Vagina (tissue), 2 donors: ENCODE results near the gene RUFY3. TPM values are rescaled to one million over a fixed set of nuclear protein-coding genes. Genes with fewer than 3 reads are reported as not detected.

Source experiments
- DNase-seq, 2 donors: peaks; one replicate each; pipeline ENCODE4 v3.0.0-alpha.2; 2017; ENCODE audit errors: extremely low spot score in 2 of 2
- H3K27ac ChIP-seq: fragments of 200-600 bp; sonication (generic); one replicate; pipeline ENCODE4 v1.5.1; 2019
- H3K27me3 ChIP-seq: fragments of 200-600 bp; sonication (generic); one replicate; pipeline ENCODE4 v1.5.1; 2019
- H3K36me3 ChIP-seq, 2 donors: fragments of 200-600 bp; sonication (generic); one replicate each; pipeline ENCODE4 v1.5.1; 2017 to 2019
- H3K4me1 ChIP-seq: fragments of 200-600 bp; sonication (generic); one replicate; pipeline ENCODE4 v1.5.1; 2019
- H3K4me3 ChIP-seq, 2 donors: fragments of 200-600 bp; sonication (generic); 1 replicate in 1 of 2; 2 replicates in 1 of 2; pipeline ENCODE4 v1.5.1; 2016 to 2019
- H3K9me3 ChIP-seq: fragments of 200-600 bp; sonication (generic); one replicate; pipeline ENCODE4 v1.5.1; 2019
- POLR2A ChIP-seq, 2 donors: fragments of 450-650 bp; IDR thresholded peaks; one replicate each; pipeline ENCODE4 v1.6.1; 2017; ENCODE audit warnings: antibody characterized with exemption in 2 of 2, mild to moderate bottlenecking in 2 of 2, moderate library complexity in 2 of 2
- POLR2AphosphoS5 ChIP-seq, 2 donors: sonication (generic); formaldehyde crosslinking; IDR thresholded peaks; one replicate each; pipeline ENCODE4 v1.9.0; 2017; ENCODE audit warnings: antibody characterized with exemption in 2 of 2, mild to moderate bottlenecking in 2 of 2, low read depth in 1 of 2; ENCODE audit not compliant: insufficient read depth in 1 of 2
- intact Hi-C: fragments of 100-400 bp; cut with DNase I; formaldehyde crosslinking; loops from one replicate; pipeline ENCODE4 v1.15.1; 2023
- total RNA-seq: library from RNA; depleted of rRNA; stranded (reverse); fragments of >200 nt; gene quantifications from one replicate; pipeline ENCODE4 v1.2.3, GENCODE V29; 2016
- TF ChIP-seq, protein P1 (sequence below), 3 experiments: fragments of 450-650 bp in 2 of 3; fragments of 200-600 bp in 1 of 3; sonication (generic) in 1 of 3; IDR thresholded peaks; one replicate each; pipeline ENCODE4 v1.5.1; 2017 to 2019; ENCODE audit warnings: antibody characterized with exemption in 3 of 3, mild to moderate bottlenecking in 2 of 3, moderate library complexity in 2 of 3

Gene RUFY3
- total RNA-seq, 1 donor from 2014 or later = 71.2 TPM

DNA sequence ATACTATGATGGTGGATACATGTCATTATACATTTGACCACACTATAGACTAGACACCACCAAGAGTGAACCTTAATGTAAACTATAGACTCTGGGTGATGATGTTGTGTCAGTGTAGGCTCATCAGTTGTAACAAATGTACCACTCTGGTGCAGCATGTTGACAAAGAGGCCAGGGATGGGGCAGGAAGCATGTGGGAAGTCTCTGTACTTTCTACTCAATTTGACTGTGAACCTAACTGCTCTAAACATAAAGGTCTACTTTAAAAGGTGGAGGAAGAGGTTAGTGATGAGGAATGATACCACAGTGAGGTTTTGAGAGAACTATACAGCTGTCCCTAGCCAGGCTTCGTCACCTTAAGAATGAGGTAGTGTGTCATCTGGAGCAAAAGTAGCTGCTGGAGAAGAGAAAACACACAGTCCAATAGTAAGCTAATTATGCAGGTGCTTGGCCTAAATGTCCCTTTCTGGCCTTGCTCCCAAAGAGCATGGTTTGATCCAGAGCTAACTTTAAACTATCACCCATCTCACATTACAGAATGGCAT is 79.6 kb downstream of the RUFY3 start:
- Histone ChIP-seq H3K9me3 (no peaks in the 10 kb centered on the region), H3K27ac (no peak overlapping the region), H3K36me3 (peaks cover 0 to 9% of the 10 kb centered on the region in 2 donors), H3K4me3 (no peak overlapping the region), H3K4me1 (no peaks in the 10 kb centered on the region), H3K27me3 (no peaks in the 10 kb centered on the region)
- no peak for DNase-seq
- no peak for TF ChIP-seq POLR2A (IDR thresholded peaks at IDR 0.05)
- intact Hi-C loops = no loop called here

GRCh38 chr4:70802928-70803580 is 81.3 kb downstream of the RUFY3 start:
- DNase-seq = no peak
- TF ChIP-seq, protein P1, sequence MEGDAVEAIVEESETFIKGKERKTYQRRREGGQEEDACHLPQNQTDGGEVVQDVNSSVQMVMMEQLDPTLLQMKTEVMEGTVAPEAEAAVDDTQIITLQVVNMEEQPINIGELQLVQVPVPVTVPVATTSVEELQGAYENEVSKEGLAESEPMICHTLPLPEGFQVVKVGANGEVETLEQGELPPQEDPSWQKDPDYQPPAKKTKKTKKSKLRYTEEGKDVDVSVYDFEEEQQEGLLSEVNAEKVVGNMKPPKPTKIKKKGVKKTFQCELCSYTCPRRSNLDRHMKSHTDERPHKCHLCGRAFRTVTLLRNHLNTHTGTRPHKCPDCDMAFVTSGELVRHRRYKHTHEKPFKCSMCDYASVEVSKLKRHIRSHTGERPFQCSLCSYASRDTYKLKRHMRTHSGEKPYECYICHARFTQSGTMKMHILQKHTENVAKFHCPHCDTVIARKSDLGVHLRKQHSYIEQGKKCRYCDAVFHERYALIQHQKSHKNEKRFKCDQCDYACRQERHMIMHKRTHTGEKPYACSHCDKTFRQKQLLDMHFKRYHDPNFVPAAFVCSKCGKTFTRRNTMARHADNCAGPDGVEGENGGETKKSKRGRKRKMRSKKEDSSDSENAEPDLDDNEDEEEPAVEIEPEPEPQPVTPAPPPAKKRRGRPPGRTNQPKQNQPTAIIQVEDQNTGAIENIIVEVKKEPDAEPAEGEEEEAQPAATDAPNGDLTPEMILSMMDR (IDR thresholded peaks at IDR 0.05) = no peak
- TF ChIP-seq POLR2AphosphoS5 (IDR thresholded peaks at IDR 0.05; ENCODE audit: insufficient read depth in 1 of 2, low read depth in 1 of 2) = no peak
- no peak for TF ChIP-seq POLR2A (IDR thresholded peaks at IDR 0.05)
- no peak overlapping the region for H3K27ac ChIP-seq
- intact Hi-C loops = no loop called here
- H3K27me3 ChIP-seq = no peaks in the 10 kb centered on the region
- H3K36me3 ChIP-seq = peaks cover 0 to 10% of the 10 kb centered on the region in 2 donors
- H3K9me3 ChIP-seq = no peaks in the 10 kb centered on the region
- no peaks in the 10 kb centered on the region for H3K4me1 ChIP-seq
- no peak overlapping the region for H3K4me3 ChIP-seq

DNA sequence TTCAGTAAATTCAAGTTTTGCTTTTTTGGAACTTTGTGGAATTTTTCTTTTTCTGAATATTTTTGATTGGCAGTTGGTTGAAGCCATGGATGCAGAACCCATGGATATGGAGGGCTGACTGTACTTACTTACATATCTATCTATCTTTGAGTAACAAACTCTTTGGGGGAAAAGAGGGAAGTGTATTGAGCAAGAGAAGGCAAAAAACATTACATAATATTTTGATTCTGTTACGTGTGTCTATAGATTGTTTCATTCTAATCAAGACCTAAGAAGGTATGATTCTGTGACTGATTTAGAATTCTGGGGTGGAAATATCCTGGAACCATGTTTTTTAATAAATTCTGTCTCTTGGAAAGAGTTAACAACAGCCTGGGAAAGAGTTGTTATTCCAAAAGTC is 86.4 kb downstream of the RUFY3 start:
- DNase-seq = no peak
- no peaks in the 10 kb centered on the region for H3K9me3 ChIP-seq
- no peaks in the 10 kb centered on the region for H3K27me3 ChIP-seq
- intact Hi-C loops = no loop called here
- peaks cover 0 to 10% of the 10 kb centered on the region in 2 donors for H3K36me3 ChIP-seq
- H3K27ac ChIP-seq = no peak overlapping the region
- H3K4me1 ChIP-seq = no peaks in the 10 kb centered on the region
- no peak overlapping the region for H3K4me3 ChIP-seq
- TF ChIP-seq POLR2AphosphoS5 (IDR thresholded peaks at IDR 0.05; ENCODE audit: insufficient read depth in 1 of 2, low read depth in 1 of 2) = no peak
- TF ChIP-seq POLR2A (IDR thresholded peaks at IDR 0.05) = no peak
- TF ChIP-seq, protein P1 (IDR thresholded peaks at IDR 0.05) = no peak

GRCh38 chr4:70815370-70815769 is 93.6 kb downstream of the RUFY3 start:
- DNase-seq = no peak
- no peak for TF ChIP-seq POLR2AphosphoS5 (IDR thresholded peaks at IDR 0.05; ENCODE audit: insufficient read depth in 1 of 2, low read depth in 1 of 2)
- no peak for TF ChIP-seq POLR2A (IDR thresholded peaks at IDR 0.05)
- TF ChIP-seq, protein P1 (IDR thresholded peaks at IDR 0.05) = no peak
- Histone ChIP-seq H3K9me3 (no peaks in the 10 kb centered on the region), H3K36me3 (peaks cover 0 to 27% of the 10 kb centered on the region in 2 donors), H3K27ac (no peak overlapping the region), H3K4me3 (no peak overlapping the region), H3K4me1 (no peaks in the 10 kb centered on the region), H3K27me3 (no peaks in the 10 kb centered on the region)
- intact Hi-C loops = no loop called here

DNA sequence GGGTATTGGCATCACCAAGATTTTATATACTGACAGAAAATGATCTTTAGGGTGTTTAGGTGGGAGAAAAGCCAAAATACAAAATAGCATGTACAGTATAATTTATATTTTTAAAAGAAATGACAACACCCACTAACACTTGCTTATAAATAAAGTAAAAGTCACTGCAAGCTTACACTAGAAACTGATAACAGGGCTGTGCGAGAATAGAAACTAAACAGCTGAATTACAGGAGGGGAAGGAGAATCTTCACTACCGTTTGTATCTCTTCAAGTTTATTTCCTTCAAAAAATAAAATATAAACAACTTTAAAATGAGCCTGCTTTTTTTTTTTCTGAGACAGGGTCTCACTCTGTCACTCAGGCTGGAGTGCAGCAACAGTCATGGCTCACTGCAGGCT is 95.1 kb downstream of the RUFY3 start:
- Histone ChIP-seq H3K27me3 (no peaks in the 10 kb centered on the region), H3K4me1 (no peaks in the 10 kb centered on the region), H3K4me3 (no peak overlapping the region), H3K27ac (no peak overlapping the region), H3K36me3 (peaks cover 0 to 30% of the 10 kb centered on the region in 2 donors), H3K9me3 (no peaks in the 10 kb centered on the region)
- intact Hi-C loops = no loop called here
- no peak for DNase-seq
- TF ChIP-seq POLR2A (IDR thresholded peaks at IDR 0.05) (no peak), POLR2AphosphoS5 (IDR thresholded peaks at IDR 0.05; ENCODE audit: insufficient read depth in 1 of 2, low read depth in 1 of 2) (no peak)
- TF ChIP-seq, protein P1 (IDR thresholded peaks at IDR 0.05) = no peak
